Stimulated activated naive CD8-positive, alpha-beta T cell treated with anti-CD3 and anti-CD28 coated beads, Interleukin-15, Interleukin-2, amounts not matched to agents 100 U/mL and 50 U/mL, for 24 hours (primary cell): Measurements from ENCODE around the gene S100A12.

ENCODE experiments used
- ATAC-seq: fragments of 150-1000 bp; cut with Tn5 transposase; one replicate; pipeline ENCODE4 v1.10.0; 2021
- DNase-seq: peaks from one replicate; pipeline ENCODE4 v3.0.0; 2021

S100A12 gene

DNA sequence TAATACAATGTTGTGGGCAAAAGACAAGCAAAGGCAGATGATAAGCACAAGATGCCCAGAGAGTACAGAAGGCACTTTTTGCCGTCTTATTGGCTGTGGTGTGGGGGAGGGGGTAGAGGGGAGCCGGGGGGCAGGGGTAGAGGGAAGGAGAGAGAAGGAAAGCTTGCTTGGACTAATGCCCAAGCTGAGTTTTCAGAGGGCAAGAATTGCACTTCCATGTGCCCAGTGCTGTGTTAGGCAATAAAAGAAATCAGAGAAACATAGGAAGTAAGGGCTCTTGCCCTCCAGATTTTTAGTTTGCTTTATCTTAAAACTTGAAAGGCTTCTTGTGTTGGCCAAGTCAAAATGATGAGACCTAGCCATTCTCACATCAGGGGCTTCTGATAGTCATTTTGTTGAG is 8.3 kb downstream of the S100A12 start:
- ATAC-seq (no peak), DNase-seq (no peak)

DNA sequence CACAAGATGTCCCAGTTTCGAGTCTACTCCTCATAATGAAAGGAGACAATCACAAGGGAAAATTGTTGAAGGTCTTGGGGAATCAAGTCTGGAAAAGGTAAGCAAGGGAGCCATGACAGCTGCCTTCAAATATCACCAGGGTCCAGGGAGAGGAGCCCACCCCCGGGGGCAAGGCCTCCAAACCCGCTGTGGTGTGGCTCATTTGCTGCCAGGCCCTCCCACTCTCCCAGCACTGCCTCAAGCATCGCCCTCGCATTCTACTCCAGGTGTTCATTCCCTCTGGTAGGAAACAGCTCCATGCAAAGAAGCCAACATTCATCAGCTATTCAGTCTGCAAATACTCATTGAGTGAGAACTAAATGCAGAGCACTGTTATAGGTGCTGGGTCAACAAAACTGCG is 9.2 kb downstream of the S100A12 start:
- ATAC-seq (no peak), DNase-seq (no peak)

GRCh38 chr1:153365696-153366095 is 9.7 kb downstream of the S100A12 start:
- no peak for DNase-seq
- no peak for ATAC-seq

DNA sequence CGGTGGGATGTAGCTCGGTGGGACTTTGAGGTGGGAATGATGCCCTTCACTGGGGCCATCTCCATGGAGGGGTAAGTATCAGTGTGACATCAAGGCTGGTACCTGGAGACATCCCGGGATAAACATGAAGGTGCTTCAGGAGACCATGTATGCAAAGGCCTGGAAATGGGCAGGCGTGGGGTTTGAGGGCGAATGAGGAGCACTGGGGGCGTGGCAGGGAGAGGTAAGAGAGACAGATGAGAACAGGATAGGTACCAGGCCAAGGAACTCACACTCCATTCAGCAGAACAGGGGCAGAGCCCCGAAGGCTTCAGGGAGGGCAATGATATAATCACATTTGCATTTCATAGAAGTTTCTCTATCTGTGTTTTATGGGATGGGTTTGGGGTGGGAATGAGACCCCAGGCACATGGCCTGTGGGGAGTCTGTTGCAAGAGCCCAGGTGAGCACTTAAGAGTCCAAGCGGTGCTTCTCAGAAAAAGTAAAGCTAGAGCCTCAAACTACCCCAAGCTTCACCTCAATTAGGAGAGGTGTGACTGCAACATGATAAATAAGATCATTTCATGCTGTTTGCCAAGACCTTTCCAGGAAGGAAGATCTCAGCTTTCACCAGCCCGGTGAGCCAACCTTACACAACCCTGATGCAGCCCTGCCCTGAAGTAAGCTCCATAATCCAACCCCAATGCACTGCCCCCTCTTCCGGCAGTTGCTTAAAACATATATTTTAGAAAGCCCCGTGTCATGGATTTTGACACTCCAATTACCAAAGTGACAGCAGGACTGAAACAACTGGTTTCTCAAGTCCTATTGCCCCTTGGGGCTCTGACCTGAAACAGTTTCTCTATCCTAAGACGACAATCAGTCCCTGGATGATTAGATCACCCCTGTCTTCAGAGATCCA is 10.4 kb downstream of the S100A12 start:
- no peak for DNase-seq
- ATAC-seq: no peak

- no peak for DNase-seq
Observed at GRCh38 chr1:153364156-153364555, 11.3 kb downstream of the S100A12 start.

GRCh38 chr1:153363641-153364040 is 11.8 kb downstream of the S100A12 start:
- ATAC-seq: no peak

More at GRCh38 chr1:153364156-153364555, 11.3 kb downstream of the S100A12 start:
- ATAC-seq: no peak

DNA sequence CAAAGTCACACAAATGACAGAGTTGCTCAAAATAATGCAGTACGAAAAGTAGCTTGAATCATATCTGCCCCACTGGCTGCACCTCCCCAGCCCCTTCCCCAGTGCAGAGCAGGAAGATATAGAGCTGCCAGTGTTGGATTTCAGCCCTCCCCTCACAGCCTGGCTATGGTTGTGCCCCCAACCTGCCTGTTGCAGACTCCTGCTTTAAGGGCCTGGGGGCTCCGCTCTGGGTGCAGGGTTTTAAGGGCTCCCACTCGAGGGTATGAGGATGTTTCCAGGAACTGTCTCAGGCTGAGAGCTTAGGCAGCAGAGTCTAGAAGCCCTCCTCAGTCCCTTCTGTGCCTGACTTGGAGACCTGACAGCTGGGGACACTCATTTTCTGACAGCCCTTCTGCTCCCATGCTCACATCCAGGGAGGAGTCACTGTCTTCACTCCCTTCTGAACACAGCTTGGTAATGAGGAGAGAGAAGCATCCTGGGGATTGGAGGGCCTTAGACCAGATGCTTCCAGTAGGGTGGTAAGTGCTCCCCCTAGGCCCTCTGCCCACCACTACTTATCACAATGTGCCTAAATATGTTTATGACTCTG is 13.1 kb downstream of the S100A12 start:
- no peak for ATAC-seq
- no peak for DNase-seq

More at GRCh38 chr1:153363641-153364040, 11.8 kb downstream of the S100A12 start:
- no peak for DNase-seq

DNA sequence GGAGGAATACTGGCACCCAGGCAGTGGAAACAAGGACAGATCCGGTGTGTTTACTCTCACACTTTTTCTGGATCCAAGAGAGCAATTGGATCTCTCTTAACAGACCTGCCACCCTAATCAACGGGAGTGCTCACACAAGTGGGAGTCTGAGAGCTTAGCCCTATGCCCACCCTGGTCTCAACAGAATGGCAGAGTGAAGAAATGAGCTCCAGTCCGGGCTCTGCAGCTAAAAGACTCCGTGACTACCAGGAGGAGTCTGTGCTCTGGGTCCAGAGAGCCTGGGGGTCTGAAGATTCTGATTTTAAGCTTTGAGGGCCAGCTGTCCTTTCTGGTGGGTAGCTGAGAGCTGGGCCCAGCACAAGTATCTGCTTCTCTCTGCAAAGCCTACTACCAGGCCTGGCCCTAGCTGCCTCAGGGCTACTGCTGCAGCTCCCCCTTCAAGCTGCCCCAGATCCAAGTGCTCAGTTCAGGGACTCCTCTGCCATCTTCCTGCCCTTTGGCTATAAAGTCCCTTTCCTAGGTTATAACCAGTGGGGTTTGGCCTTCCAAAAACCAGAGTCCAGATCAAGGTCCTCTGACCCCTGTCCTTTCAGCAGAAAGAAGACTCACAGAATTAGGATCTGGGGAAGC is 13.8 kb downstream of the S100A12 start:
- no peak for ATAC-seq
- DNase-seq: no peak

DNA sequence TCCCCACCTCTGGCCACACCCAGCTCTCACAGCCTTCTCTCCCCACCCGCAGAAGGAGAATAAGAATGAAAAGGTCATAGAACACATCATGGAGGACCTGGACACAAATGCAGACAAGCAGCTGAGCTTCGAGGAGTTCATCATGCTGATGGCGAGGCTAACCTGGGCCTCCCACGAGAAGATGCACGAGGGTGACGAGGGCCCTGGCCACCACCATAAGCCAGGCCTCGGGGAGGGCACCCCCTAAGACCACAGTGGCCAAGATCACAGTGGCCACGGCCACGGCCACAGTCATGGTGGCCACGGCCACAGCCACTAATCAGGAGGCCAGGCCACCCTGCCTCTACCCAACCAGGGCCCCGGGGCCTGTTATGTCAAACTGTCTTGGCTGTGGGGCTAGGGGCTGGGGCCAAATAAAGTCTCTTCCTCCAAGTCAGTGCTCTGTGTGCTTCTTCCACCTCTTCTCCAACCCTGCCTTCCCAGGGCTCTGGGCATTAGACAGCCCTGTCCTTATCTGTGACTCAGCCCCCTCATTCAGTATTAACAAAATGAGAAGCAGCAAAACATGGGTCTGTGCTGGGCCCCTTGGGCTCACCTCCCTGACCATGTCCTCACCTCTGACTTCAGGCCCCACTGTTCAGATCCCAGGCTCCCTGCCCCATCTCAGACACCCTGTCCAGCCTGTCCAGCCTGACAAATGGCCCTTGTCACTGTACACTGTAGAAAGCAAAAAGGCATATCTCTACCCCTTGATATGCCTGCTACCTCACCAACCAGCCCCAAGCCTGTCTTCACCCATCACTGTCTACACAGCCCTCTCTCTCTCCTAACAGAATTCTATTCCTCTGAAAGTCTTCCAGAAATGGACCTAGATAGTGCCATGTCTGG is 14.6 kb downstream of the S100A12 start:
- DNase-seq (no peak), ATAC-seq (no peak)

DNA sequence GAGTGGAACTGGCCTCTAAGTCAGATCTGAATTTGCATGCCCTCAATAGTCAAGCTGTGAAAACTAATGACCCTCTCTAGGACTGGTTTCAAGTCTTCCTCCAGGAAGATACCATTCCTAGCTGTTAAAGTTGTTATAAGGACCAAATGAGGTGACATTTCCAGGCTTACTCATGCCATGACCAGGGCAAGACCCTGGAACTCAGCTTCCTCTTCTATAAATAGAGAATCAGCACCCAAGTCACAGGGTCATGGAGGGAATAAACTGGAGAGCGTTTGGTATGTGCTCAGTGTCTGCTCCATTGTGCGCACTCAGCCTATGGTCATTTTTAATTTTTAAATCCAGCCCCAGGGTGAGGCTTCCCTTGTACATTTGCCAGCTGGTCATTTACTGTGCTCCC is 15.2 kb downstream of the S100A12 start:
- DNase-seq: no peak
- ATAC-seq: no peak

- ATAC-seq (no peak), DNase-seq (no peak)
Observed at GRCh38 chr1:153359241-153359640, 16.2 kb downstream of the S100A12 start.

GRCh38 chr1:153358691-153358975 is 16.8 kb downstream of the S100A12 start:
- DNase-seq (no peak), ATAC-seq (no peak)

DNA sequence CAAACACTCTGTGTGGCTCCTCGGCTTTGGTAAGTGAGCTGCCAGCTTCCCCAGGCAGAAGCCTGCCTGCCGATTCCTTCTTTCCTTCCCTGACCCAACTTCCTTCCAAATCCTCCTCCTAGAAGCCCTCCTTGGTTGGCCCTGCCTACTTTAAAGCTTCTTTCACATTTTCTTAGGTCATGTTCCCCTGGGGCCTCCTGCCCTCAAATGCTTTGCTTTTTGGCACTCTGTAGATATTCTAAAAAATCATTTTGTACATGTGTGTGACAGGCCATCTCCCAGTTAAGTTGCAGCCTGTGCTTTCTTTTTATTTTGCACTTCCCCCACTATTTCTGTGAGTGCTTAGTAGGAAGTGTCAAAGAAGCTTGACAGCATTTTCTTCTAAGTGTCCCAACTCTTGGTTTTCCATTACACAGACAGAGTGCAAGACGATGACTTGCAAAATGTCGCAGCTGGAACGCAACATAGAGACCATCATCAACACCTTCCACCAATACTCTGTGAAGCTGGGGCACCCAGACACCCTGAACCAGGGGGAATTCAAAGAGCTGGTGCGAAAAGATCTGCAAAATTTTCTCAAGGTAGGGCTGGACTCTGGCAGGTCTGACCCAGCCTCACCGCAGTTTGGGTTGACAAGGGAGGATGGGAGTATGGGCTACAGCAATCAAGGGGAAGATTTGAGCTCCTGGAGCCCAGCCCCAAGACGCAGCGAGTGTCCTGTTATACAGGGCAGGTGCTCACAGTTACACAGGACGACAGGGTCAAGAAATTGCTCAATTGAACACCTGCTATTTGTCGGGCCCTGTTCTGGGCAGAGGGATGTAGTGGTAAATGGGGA is 17.3 kb downstream of the S100A12 start, which contains the start of gene S100A9:
S100A9 (plus strand) TSS at position 2 of the 838 bp plus-strand sequence; CDS start at position 432, 430 bp downstream.
- no peak for DNase-seq
- no peak for ATAC-seq

DNA sequence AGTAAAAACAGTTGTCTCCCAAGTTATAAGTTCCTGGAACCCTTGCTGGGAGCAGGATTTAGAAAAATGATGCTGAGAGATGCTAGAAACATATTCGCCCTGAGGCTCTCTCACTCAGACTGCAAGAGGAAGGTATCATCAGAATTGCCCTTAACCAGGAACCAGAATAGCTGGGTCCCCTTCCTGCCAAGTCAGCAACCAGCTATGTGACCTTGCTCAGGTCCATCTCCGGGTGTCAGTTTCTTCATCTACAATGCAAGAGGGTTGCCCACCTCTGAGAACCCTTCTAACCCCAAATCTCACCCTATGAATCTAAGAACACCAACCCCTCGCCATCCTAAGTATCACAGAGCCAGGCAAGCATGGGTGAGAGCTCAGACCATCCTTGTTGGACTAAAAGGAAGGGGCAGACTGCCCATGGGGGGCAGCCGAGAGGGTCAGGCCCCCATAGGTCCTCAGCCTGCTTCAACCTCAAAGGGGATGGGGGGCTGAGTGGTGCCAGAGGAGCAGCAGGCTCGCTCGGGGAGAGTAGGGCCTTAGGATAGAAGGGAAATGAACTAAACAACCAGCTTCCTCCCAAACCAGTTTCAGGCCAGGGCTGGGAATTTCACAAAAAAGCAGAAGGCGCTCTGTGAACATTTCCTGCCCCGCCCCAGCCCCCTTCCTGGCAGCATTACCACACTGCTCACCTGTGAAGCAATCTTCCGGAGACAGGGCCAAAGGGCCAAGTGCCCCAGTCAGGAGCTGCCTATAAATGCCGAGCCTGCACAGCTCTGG is 18.2 kb downstream of the S100A12 start:
- ATAC-seq: no peak
- DNase-seq: no peak

- ATAC-seq (no peak), DNase-seq (no peak)
Observed at GRCh38 chr1:153356392-153357075, 18.9 kb downstream of the S100A12 start.

GRCh38 chr1:153355445-153356071 is 19.9 kb downstream of the S100A12 start:
- peak; percentile 45 for DNase-seq
- peak; percentile 62 for ATAC-seq

- ATAC-seq: no peak
Observed at GRCh38 chr1:153354515-153355193, 20.8 kb downstream of the S100A12 start.

DNA sequence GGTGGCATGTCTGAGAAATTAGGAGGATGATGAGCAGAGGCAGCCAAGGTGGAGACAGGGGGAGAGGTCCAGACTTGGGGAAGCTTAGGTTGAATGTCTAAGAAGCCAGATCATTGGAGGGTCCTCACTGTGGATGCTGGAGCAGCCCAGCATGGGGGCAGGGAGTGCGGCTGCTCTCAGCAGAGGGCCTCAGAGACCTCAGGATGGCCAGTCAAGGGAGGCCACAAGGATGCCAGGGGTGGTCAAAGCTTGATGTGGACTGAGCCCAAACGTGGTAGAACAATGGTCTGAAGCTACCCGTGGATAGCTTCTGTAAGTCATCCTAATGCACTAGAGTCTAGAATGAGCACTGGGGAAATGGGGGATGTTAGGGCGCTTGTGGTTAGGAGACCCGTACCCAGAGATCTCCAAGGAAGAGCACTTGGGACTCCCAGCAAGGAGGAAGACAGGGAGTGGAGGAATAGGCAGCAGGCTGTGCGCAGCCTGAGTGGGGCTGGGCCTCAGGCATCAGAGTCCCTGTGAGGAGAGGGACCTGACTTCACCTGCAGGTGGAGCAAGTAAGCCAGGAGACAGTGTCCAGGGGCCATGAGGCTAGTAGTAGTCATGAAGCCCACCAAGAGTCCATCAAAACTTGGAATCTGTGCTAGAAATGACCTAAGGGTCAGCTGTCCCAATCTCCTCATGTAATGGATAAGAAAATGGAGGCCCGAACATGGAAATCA is 22.0 kb downstream of the S100A12 start:
- no peak for DNase-seq
- ATAC-seq: no peak

More at GRCh38 chr1:153354515-153355193, 20.8 kb downstream of the S100A12 start:
- DNase-seq: no peak
